CD1c-positive myeloid dendritic cell (primary cell): ENCODE measurements around the gene UBE2D4.
"Not testable (repeated sequence)": the region's sequence is repeated elsewhere in the genome, so short reads cannot be mapped to it uniquely, and the experiment has no call there.

Experiments used
- DNase-seq: peaks from one replicate; pipeline ENCODE4 v3.0.0-alpha.2; 2016; ENCODE audit errors: extremely low spot score

The UBE2D4 gene

DNA sequence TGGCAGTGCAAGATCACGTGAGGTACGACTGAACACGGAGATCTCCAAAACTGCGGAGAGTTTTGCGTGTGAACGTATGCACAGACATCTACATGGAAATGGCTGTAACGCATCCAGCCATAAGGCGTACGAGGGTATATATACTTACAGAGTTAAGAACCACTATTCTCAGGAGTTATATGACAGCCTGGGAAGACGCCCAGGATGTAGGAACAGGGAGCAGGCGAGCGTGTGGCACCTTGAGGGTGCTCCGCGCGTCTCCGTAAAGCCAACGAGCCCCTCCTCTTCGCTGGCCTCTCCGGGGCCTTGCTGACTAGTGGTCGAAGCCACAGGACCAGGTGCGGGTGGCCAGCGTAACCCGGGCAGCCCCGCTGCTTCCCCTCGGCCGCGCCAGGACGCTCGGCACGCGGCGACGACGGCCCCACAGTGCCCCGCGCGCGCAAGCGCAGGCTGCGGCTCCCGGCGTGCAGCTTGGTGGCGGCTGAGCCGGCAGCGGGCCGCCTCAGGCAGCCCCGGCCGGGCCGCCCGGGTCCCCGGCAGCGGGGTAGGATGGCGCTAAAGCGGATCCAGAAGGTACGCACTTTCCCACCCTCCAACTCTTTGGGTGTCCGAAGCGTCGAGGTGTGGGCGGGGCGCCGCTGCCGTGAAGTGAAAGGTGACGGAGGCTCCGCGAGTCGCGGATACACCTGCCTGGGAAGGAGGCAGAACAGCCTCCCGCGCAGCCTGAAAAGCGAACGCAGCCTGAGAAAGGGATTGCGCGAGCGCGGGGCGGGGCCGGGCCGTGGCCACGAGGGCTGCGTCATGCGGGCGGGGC is at the start of gene UBE2D4:
UBE2D4 (plus strand) TSS at position 453 of the 814 bp plus-strand sequence; CDS start at position 550, 97 bp downstream.
- DNase-seq, result peak; percentile 87

DNA sequence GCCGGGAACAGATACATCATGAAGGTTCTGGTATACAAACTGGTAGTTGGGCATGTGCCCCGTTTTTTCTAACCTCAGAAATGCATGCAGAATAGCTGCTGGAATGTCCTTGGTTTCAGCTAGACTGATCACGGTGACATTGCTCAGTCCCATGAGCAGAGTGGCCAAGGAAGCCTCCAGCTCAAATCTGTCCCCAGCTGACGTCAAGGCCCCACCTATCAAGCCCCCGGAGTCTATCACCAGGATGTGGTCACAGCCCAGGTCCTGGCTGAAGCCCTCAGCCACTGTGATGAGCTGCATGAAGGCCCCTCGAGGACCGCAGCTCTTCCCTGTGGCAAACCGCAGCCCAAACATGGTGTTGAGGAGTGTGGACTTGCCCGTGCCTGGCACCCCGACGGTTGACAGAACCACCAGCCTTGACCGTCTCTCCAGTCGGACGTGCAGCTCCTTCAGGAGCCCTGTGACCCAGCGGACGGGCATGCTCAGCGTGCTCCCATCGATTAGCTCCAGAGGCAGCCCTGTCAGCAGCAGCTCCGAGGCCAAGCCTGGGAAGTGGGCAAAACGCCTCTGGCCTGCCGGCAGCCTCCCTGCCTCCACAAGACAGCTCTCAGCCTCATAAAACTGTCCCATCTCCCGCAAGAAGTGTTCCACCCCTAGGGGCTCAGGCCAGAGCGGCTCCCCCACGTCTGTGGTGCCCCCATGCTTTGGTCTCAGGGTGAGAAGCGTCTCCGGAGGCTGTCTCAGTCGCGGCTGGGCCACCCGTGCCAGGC is 49.1 kb upstream of the UBE2D4 start:
- no peak for DNase-seq

DNA sequence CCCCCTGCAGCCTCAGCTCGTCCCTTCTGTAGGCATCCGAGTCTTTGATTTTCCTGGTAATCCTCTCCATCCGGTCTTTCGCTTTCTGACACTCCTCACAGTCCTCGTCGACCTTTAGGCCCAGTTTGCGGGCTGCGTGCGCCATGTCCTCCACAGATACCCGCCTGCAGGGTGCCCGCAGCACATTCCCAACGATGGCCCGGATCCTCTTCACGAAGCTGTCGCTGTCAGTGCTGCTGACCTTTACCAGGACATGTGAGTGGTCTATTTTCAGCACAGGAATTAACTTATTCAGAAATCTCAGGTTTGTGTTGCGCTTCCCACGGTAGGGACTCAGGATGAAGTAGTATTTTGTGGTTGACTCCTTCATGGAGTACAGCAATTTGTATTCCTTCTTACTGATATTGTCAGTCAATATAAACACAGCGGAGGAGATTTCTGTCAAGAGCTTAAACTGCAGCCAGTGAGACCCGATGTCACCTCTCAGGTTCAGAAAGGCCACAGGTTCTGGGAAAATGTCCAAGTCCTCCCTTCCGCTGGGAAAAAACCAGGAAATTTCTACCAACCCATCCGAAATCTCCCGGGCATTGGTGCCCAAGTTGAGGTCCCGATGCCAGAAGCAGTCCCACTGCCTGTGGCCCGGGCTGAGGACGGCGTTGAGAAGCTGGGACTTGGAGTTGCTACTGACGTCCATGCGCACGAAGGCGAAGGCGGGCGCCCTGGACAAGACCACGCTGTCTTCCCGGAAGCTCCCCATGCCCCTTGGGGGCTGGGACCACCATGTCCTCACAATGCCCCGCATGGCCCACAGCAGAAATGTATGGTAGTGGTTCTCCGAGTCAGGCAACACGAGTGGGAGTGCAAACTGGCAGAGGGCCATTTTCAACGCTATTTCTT is 48.0 kb upstream of the UBE2D4 start:
- no peak for DNase-seq

GRCh38 chr7:43878867-43879266 is 47.4 kb upstream of the UBE2D4 start:
- no peak for DNase-seq

DNA sequence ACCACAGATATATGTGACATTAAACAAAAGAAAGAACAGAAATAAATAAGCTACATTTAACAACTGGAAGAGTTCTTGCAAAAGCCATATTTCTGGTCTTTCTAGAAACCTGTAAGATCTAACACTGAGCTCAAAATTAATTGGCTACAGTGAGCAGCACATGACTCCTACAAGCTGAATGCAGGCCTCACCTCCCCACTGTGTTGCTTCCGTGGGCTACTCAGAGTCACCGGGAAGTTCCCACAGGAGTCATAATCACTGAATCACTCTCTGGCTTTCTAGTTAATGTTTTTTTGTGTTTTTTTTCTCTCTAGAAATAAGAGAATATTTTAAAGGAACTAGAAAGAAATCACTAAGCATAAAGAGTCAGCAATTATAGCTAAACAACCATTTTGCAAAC is 46.8 kb upstream of the UBE2D4 start:
- no peak for DNase-seq

- peak; percentile 16 for DNase-seq
Observed at GRCh38 chr7:43880596-43880995, 45.6 kb upstream of the UBE2D4 start.

GRCh38 chr7:43884209-43884608 is 42.0 kb upstream of the UBE2D4 start:
- DNase-seq, result no peak

GRCh38 chr7:43884617-43885016 is 41.6 kb upstream of the UBE2D4 start:
- DNase-seq, result no peak

- DNase-seq, result no peak
Observed at GRCh38 chr7:43888993-43889945, 37.0 kb upstream of the UBE2D4 start.

- DNase-seq, result no peak
Observed at GRCh38 chr7:43890468-43890867, 35.8 kb upstream of the UBE2D4 start.

GRCh38 chr7:43891069-43891955 is 34.9 kb upstream of the UBE2D4 start:
- no peak for DNase-seq

GRCh38 chr7:43895847-43896415 is 30.3 kb upstream of the UBE2D4 start:
- DNase-seq, result no peak

DNA sequence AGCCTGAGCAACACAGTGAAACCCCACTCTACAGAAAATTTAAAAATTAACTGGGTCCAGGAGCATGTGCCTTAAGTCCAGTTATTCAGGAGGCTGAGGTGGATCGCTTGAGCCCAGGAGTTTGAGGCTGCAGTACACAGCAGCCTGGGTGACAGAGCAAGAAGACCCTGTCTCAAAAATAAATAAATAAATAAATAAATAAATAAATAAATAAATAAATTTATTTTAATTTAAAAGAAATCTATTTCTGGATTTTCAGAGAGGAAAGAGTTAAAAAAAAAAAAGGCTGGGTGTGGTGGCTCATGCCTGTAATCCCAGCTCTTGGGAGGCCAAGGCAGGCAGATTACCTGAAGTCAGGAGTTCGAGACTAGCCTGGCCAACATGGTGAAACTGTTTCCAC is 27.7 kb upstream of the UBE2D4 start:
- DNase-seq, result not testable (repeated sequence)

- DNase-seq, result no peak
Observed at GRCh38 chr7:43902542-43903054, 23.6 kb upstream of the UBE2D4 start.

DNA sequence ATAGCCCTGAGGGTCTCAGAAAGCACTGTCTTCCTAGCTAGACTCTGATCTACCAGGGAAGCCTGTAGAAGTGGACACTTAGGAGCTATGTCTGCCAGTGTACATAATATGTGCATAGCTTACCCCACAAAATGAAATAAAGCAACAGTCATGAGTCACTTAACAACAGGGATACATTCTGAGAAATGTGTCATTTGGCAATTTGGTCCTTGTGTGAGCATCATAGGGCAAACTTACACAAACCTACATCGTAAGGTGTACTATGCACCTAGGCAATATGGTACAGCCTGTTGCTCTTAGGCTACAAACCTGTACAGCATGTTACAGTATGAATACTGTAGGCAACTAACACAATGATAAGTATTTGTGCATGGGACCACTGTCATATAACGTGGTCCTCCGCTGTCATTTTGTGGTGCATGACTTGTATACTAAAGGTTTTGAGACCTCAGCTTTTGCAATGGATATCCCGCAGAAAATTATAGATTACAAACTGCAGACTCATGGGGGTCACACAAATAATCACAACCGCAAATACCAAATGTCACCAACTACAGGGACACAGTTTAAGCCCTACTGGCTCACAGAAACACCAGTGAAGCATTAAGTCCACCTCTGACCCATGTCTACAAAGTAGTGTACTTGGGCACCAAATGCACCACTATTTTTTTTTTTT is 21.6 kb upstream of the UBE2D4 start:
- no peak for DNase-seq

GRCh38 chr7:43905209-43905946 is 20.9 kb upstream of the UBE2D4 start:
- DNase-seq, result no peak

GRCh38 chr7:43905956-43906330 is 20.3 kb upstream of the UBE2D4 start:
- DNase-seq, result peak; percentile 13
